Measurements from ENCODE around the gene MRPL53. TPM values are rescaled to one million over a fixed set of nuclear protein-coding genes. Genes with fewer than 3 reads are reported as not detected.
A peak's percentile ranks its signal among the peaks of the same experiment; 100 is the strongest.
"Not testable (repeated sequence)": the region's sequence is repeated elsewhere in the genome, so short reads cannot be mapped to it uniquely, and the experiment has no call there.

Gene MRPL53
- total RNA-seq, 1 experiment from 2014 or later: 54.0 TPM

DNA sequence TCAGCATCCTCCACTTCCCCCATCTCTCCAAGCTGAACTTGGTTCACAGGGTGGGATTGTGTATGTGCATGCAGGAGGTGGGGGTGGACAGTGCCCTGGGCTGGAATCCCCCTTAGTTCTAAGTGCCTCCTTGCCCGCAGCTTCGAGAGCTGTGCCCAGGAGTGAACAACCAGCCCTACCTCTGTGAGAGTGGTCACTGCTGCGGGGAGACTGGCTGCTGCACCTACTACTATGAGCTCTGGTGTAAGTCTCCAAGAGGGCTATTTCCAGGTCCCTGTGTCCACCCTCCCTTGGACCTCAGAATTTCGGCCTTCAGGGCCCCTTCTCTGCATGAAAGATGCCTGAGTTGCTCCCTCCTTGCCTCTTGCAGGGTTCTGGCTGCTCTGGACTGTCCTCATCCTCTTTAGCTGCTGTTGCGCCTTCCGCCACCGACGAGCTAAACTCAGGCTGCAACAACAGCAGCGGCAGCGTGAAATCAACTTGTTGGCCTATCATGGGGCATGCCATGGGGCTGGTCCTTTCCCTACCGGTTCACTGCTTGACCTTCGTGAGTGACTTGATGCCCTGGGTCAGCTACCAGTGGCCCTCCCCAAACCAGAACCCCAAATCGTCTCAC, 12.9 kb downstream of the MRPL53 start:
- in situ Hi-C loops (cut with HindIII; ENCODE audit: low pct_unique_long_range_greater_than_20kb, low sequenced_read_pairs); DNase-seq (ENCODE audit: low read depth): not testable (repeated sequence)

DNA sequence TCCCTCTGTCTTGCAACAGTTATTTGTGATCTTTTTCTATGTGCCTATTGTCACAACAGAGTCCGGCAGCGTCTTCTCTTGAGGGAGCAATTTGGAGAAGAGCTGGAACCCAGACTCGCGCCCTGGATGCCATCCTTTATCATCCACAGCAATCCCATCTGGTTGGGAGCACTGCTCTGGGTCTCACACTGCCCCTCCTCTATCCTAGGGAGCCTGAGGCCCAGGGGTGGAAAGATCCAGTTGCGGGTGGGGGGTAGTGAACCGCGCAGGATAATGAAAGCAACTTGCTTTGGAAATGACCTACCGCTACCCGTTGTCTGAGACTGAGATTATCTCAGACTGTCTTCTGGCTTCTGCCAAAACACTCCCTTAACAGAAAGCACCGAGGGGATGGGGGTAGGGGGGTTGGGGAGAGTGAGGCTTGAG, 13.5 kb downstream of the MRPL53 start:
- no peak for DNase-seq (ENCODE audit: low read depth)
- in situ Hi-C loops (cut with HindIII; ENCODE audit: low pct_unique_long_range_greater_than_20kb, low sequenced_read_pairs): no loop called here

DNA sequence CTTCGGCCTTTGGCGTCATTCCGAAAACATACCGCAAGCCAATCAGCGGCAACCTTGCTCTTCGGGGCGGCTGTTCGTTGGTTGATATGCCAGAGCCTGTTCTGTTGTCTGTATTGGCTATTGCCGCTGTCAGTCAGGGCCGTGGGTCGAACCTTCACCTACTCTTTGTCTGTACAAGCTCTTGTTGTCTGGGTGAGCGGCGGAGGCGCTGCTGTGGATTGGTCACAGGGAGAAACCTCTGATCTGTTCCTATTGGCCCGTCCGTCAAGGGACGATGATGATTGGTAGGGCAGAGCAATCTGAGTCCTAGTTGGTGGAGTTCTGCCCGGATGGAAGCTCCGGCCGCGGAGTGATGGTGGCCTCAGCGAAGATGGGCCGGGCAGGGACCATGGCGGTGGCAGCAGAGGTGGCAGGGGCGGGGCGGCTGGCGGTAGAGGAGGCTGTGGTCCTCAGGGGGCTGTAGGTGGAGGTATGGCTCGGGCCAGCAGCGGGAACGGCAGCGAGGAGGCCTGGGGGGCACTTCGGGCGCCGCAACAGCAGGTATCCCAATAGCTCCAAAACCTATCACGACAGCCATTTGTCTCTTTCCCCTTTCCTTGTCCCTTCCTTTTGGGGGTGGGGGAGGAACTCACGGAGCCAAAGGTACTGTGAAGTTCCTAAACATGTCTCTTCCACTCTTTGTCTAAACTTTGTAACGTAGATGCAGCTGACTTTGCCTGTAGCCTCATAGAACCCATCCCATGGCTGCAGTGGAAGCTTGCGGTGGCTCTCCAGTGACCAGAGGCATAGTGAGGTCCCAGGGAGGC, 14.1 kb downstream of the MRPL53 start, which contains the start of gene WBP1:
WBP1 (plus strand) TSS at position 307 of the 806 bp plus-strand sequence; CDS start at position 472, 165 bp downstream.
- DNase-seq (ENCODE audit: low read depth): peak; percentile 100
- in situ Hi-C loops (cut with HindIII; ENCODE audit: low pct_unique_long_range_greater_than_20kb, low sequenced_read_pairs): no loop called here

DNA sequence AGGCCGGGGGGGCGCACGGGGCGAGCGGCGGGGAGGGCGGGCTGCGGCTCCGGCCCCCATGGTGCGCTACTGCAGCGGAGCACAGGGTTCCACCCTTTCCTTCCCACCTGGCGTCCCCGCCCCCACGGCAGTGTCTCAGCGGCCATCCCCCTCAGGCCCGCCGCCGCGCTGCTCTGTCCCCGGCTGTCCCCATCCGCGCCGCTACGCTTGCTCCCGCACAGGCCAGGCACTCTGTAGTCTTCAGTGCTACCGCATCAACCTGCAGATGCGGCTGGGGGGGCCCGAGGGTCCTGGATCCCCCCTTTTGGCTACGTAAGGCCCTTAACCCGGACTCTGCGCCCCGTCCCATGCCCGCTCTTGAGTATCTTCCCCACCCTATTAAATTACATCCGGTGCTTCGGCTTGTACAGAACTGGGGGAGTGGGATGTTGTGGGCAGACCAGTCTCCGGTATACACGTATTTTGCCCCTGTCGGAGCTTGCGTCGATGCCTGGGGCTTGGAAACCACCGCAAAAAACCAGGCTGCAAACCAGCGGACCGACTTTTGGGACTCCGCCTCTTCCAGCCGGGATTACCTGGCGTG, 14.8 kb downstream of the MRPL53 start:
- DNase-seq (ENCODE audit: low read depth): no peak
- in situ Hi-C loops (cut with HindIII; ENCODE audit: low pct_unique_long_range_greater_than_20kb, low sequenced_read_pairs): no loop called here

DNA sequence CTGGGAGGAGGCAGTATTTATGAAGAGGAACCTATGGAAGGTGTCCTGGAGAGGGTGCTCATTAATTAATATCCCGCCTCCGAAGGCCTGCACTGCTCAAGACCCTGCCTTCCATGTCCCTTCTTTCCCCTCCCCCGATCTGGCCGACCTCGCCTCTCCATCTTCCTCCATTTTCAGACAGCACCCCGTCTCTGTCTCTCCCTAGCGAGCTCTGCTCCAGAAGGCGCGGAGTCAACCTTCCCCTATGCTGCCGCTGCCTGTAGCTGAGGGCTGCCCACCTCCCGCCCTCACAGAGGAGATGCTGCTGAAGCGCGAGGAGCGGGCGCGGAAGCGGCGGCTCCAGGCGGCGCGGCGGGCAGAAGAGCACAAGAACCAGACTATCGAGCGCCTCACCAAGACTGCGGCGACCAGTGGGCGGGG, 15.3 kb downstream of the MRPL53 start:
- no peak for DNase-seq (ENCODE audit: low read depth)
- in situ Hi-C loops (cut with HindIII; ENCODE audit: low pct_unique_long_range_greater_than_20kb, low sequenced_read_pairs): no loop called here

DNA sequence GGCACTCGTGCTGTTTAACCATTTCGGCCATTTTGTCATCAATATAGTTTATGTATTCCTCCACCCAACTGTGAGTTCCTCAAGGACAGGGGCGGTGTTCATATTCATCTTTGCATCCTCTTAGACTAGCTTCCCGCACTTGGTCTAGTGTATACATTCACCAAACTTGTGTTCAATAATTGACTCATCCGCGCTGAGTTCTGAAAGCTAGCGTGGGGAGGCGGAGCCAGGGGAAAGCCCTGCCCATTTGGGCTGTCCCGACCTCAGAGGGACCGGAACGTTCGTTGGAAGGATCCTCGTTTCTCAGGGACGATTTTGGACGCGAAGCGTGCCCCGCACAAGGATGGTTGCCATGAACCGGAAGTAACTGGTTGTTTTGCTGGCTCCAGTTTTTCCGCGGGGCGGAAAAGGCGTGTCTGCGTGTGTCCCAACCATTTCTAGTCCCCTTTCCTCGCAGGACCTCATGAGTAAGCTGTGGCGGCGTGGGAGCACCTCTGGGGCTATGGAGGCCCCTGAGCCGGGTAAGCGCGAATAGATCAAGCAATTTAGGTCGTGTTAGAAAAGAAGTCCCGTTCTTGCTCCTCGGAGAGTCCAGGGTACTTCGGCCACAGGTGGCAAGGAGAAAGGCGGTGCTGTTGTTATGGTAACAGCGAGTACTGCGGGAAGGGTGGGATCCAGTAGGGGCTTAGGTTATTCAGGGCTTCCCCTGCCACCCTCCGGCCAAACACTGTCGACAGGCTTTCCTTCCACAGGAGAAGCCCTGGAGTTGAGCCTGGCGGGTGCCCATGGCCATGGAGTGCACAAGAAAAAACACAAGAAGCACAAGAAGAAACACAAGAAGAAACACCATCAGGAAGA, 17.6 kb downstream of the MRPL53 start, which contains the start of gene INO80B:
INO80B (plus strand) TSS at position 434 of the 858 bp plus-strand sequence; CDS start at position 464, 30 bp downstream.
- in situ Hi-C loops (cut with HindIII; ENCODE audit: low pct_unique_long_range_greater_than_20kb, low sequenced_read_pairs): no loop called here
- peak; percentile 97 for DNase-seq (ENCODE audit: low read depth)

DNA sequence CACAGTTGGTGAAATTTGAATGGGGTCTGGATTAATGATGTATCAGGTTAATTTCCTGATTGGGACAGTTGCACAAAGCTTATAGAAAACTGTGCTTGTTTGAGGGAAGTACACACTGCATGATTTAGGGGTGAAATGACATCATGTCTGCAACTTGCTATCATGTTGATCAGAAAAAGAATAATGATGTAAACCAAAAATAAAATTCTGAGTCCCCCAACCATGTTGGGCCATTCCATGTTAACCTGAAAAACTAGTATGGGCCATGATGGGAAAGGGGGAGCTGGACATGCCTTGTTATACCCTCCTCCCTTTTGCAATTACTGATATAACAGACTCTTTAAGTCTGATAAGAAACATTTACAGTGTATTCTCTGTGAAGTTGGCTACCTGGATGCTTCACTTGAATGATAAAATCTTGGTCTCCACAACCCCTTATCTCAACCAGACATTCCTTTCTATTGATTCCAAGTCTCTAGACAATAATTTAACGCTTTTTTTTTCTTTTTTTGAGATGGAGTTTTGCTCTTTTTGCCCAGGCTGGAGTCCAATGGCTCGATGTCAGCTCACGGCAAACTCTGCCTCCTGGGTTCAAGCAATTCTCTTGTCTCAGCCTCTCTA, 21.8 kb downstream of the MRPL53 start:
- no peak for DNase-seq (ENCODE audit: low read depth)
- in situ Hi-C loops (cut with HindIII; ENCODE audit: low pct_unique_long_range_greater_than_20kb, low sequenced_read_pairs): no loop called here

DNA sequence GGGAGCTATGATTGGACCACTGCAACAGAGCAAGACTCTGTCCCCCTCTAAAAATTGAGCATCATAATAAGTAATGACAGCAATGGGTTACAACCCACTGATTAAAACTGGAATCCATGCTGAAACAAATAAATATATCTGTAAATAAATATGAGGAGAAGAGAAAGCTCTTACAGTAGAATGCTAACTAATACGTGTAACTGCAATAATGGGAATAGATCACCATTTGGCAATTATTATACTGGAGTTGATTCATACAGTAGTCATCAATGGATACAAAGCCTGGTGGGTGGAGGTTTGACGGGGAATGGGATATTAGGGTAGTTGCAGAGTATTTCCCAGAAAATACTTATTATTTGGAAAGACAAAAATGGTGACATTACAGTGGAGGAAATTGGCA, 23.7 kb downstream of the MRPL53 start:
- DNase-seq (ENCODE audit: low read depth): no peak
- in situ Hi-C loops (cut with HindIII; ENCODE audit: low pct_unique_long_range_greater_than_20kb, low sequenced_read_pairs): no loop called here

DNA sequence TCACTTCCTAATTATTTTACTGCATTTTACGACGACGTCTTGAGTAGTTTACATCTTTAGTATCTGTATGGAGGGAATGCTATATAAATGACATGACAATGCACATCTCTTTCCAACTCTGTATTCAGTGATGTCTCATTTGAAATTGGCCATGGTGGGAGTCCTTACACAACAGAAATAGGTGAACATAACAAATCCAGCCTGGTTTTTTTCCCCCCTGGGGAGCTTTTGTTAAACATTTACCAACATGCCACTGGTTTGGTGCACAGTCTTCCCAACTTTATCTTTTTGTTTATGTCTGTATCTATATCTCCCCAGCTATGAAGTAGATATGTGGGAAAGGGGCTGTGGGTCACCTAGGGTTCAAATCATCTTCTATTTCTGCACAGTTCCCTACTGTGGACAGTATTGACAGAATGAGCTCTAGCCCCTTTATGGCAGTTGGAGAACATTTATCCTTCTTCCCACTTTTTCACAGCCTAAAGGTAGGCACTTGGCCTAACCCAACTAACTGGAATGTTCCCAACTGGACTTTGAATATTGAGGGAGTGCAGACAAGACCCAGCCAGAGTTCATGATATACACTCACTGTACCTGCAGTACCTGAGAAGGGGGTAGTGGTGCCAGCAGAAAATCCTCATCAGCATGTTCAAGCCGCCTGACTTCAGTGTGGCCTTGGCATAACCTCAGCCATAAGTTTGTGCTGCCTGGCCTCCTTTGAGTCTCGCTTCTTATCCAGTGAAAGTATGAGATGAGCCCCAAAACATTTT, 25.1 kb downstream of the MRPL53 start:
- in situ Hi-C loops (cut with HindIII; ENCODE audit: low pct_unique_long_range_greater_than_20kb, low sequenced_read_pairs): no loop called here
- no peak for DNase-seq (ENCODE audit: low read depth)

DNA sequence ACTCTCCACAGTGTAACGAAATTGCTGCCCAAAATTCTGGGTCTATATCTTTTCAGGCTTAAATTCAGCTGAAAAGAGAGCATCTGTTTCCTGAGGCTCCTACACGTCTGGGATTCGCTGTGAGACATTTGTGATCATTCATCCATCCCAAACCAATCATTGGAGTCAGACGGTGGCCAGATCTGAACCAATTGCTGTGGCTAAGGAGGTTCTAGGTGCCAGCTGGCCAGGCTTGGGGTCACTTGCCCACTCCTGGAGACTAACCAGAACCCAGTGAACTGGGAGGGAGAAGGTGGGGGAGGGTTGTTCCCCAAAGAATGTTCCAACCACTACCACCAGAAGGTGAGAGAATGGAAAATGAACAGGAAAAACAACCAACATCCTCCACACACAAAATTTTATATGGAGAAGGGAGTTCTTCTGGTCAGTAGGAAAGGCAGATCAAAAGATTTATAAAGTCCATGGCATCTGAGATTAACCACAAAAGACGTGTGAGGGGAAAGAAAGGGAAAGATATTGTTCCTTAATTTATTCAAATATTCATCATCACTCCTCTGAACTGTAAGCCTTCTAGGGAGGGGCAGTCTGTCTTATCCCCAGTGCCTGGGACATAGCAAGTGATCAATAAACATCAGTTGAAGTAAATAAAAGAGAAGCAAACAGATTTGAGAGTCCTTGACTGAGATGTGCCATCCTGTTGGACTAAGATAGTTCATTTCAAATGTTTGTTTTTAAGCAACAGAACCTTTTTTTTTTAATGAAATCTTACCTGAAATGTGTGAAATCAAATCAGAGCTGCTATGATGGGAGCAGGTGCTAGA, 27.8 kb downstream of the MRPL53 start:
- DNase-seq (ENCODE audit: low read depth): no peak
- in situ Hi-C loops (cut with HindIII; ENCODE audit: low pct_unique_long_range_greater_than_20kb, low sequenced_read_pairs): no loop called here

DNA sequence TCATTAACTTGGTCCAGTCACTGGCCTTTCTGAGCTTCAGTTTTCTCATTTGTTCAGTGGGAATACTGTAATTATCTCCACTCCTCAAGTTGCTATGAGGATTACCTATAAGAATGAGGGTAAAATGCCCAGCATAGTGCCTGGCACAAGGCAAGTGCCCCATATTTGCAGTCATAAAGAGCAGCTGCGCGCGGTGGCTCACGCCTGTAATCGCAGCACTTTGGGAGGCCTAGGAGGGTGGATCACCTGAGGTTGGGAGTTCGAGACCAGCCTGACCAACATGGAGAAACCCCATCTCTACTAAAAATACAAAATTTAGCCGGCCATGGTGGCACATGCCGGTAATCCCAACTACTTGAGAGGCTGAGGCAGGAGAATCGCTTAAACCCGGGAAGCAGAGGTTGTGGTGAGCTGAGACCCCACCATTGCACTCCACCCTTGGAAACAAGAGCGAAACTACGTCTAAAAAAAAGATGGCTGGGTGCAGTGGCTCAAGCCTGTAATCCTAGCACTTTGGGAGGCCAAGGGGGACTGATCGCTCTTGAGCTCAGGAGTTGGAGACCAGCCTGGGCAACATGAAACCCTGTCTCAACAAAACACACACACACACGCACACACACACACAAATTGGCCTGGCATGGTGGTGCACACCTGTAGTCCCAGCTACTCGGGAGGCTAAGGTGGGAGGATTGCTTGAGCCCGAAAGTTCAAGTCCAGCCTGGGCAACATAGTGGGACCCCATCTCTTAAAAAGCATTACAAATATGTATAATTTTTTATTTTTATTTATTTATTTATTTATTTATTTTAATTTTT, 29.8 kb downstream of the MRPL53 start:
- DNase-seq (ENCODE audit: low read depth); in situ Hi-C loops (cut with HindIII; ENCODE audit: low pct_unique_long_range_greater_than_20kb, low sequenced_read_pairs): not testable (repeated sequence)

DNA sequence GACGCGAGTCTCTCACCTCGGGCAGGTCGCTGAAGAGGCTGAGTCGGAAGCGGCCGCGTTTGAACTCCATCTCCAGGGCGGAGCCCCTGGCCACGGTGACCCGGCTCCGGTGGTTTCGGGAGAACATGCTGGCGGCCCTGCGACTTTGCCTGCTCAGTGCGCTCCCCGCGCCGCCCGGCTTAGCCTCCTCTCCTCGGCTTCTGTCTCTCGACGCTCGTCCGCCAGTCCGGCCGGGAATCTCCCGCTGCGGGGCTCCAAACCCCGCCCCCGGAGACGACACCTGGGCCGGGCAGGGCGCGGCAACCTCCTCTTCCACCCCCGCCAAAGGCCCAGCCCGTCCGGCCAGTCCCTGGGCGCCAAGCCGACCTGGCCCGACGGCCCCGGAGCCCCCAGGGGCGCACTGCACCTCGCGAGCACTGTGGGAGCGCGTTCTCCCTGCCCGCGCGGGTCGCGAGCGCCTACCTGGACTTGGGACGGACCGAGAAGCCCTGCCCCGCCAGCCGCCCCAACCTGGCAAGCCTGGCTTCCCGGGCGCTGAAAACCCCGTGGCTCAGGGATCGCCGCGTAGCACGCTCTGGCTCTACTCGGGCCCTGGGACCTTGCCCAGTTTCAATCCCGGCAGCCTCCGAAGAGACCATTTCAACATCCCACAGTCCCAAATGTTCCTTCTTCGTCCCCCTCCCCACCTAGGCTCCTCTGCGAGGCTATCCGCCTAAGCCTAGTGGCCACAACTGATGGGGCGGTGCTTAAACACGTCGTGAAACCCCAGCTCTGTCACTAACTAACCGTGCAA, 30.6 kb downstream of the MRPL53 start, which contains the start of gene RTKN:
RTKN (minus strand) TSS at position 248 of the 793 bp plus-strand sequence; CDS start at position 127, 121 bp downstream.
- DNase-seq (ENCODE audit: low read depth): peak; percentile 89
- in situ Hi-C loops (cut with HindIII; ENCODE audit: low pct_unique_long_range_greater_than_20kb, low sequenced_read_pairs): no loop called here

DNA sequence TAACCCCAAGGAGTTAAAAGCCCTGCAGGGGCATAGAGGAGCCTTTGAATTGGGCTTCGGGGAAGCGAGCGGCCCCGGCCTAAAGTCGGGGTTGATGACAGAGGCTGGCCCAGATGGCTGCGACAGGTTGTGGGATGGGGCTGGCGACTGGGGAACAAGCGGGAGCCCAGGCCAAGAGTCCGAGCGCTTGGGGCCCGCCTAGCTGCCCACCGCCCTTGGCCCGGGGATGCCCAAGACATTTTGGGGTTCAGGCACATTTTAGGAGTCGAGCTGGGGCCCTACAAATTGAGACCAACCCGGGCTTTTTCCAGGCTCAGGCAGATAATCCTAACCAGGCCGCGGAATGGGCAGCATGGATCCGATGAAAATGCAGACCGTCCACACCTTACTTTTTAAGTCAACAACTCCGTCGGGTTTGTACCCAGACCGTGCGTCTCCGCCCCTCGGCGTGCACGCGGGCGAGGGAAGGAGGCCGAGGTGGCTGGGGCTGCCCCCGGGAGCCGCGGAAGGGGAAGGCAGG, 31.2 kb downstream of the MRPL53 start:
- DNase-seq (ENCODE audit: low read depth): no peak

DNA sequence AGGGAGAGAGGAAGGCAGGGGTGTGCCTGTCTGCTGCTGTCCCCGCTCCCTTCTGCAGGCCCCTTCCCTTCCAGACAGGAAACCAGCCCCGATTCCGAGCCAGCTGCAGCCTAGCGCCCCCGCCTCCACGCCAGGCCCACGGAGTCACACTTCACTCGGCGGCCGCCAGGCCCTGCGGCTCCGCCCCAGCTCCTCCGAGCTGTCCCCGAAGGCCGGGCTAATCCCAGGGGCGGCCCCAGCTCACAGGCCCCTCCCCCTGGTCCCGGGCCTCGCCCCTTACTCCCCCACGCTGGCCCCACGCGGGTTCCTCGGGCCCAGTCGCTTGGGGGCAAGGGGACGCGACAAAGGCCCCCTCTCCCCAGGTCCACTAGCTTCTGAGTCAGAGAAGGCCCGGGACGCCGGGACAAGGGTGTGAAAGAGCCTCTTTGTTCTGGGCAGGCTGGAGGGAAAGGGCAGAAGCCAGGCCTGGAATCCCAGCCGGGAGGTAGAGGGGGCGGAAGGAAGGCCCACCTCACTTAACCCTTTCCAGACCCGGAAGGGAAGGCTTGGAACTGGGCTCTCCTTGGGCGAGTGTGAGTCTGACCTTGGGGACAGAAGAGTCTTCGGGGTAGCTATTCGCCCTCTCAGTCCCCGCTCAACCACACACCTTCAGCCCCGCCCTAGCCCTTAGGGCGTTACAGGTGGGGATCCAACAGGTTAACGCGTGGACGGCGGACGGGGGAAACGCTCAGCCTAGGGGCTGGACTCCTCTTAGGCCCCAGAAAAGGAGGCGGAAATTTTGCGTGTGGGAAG, 31.9 kb downstream of the MRPL53 start:
- peak; percentile 89 for DNase-seq (ENCODE audit: low read depth)

More for the DNA sequence above, 31.2 kb downstream of the MRPL53 start:
- in situ Hi-C loops (cut with HindIII; ENCODE audit: low pct_unique_long_range_greater_than_20kb, low sequenced_read_pairs): no loop called here

More for the DNA sequence above, 31.9 kb downstream of the MRPL53 start:
- in situ Hi-C loops (cut with HindIII; ENCODE audit: low pct_unique_long_range_greater_than_20kb, low sequenced_read_pairs): no loop called here

Data from Caki2 (cell line).